ENCODE measurements around the gene CCNG2.
A peak's percentile ranks its signal among the peaks of the same experiment; 100 is the strongest.

CCNG2 gene

DNA sequence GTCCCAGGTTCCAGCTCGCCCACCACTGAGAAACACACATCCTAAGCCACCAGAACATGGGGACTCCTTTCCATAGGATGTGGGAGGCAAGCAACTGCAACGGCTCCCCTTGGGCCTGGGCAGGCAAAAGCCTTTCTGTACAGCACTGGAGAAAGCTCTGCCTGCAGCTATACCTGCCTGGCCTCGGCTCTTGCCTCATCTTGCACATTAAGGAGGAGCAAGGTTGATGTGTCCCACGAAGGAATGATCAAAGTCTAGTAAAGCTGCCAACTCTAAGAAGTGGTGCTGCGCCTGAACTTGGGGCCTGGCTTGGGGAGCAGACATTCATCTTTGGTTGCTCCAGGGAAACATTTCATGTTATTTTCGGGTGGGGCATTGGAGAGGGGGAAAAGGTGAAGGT lies 19.6 kb downstream of the CCNG2 start:
- DNase-seq (ENCODE audit: low read depth in 4 of 4, low spot score in 1 of 4), result no peak

- no peak for DNase-seq (ENCODE audit: low read depth in 4 of 4, low spot score in 1 of 4)
Measured at GRCh38 chr4:77177199-77177598, 20.2 kb downstream of the CCNG2 start.

DNA sequence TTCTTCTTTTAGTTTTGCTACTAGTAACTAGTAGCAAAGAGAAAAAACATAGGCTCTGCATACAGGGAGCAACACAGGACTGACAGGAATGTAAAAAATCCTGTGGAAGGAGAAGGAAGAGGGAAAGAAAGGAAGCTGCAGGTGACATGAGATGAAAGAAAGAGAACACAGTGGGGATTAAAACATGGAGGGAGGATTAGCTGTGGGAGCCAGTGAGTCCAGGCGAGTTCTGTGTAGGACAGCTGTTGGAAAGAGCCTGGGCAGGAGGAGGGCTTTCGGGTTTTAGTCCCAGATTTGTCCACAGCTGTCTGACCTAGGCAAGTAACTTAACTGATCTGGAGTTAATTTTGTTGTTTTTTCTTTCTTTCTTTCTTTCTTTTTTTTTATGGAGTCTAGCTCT lies 21.6 kb downstream of the CCNG2 start:
- DNase-seq (ENCODE audit: low read depth in 4 of 4, low spot score in 1 of 4), result no peak

DNA sequence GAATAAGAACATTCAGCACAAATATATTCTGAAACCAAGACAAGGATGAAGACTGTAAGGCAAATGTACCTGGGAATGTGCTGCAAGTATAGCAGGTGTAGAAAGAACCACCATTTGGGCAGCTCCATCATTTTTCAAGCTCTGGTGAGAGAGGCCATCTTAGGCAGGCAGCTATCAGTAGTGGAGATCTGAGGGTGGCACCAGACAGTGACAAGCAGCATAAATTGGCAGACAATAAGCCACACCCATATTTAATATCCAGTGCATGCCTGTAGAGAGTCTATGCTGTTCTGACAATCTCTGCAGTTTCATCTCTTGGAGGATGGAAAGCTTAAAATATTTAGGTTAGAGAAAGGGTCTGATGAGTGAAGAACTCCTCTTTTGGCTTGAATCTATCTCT lies 22.5 kb downstream of the CCNG2 start:
- no peak for DNase-seq (ENCODE audit: low read depth in 4 of 4, low spot score in 1 of 4)

DNA sequence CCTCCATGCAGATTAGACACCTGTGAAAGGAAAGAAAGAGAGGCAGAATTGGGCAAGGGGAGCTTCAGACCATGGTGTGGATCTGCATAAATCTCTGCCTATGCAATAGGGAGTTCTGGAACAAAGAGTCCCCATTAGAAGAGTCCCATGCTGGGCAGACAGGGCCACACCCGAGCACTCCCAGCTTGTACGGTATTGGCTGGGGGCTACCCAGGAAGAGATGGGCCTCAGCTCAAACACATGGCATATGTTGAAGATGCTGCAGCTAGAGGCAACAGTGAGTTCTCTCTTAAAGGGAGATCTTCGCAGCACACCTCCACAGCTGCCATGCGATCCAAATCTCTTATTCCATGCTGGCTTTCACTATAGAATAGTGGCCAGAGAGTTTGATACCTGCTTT lies 24.7 kb downstream of the CCNG2 start:
- no peak for DNase-seq (ENCODE audit: low read depth in 4 of 4, low spot score in 1 of 4)

- no peak for DNase-seq (ENCODE audit: low read depth in 4 of 4, low spot score in 1 of 4)
Measured at GRCh38 chr4:77183777-77184420, 26.9 kb downstream of the CCNG2 start.

GRCh38 chr4:77184974-77185373 lies 28.0 kb downstream of the CCNG2 start:
- no peak for DNase-seq (ENCODE audit: low read depth in 4 of 4, low spot score in 1 of 4)

- DNase-seq (ENCODE audit: low read depth in 4 of 4, low spot score in 1 of 4), result no peak
Measured at GRCh38 chr4:77185686-77186085, 28.7 kb downstream of the CCNG2 start.

DNA sequence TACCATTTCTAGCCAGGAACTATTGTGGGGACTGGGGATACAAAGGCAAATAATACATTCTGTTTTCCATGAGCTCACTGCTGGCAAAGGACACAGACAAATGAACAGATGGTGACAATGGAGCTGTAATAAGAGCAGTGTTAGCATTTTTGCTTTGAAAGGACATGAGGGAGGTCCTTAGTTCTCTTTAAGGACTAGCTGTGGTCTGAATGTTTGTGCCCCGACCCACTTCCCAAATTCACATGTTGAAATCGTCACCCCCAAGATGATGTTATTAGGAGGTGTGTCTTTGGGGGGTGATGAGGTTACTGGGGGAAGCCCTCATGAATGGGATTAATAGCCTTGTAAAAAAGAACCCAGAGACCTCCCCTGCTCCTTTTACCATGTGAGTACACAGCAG lies 30.3 kb downstream of the CCNG2 start:
- DNase-seq (ENCODE audit: low read depth in 4 of 4, low spot score in 1 of 4), result no peak

GRCh38 chr4:77188498-77189220 lies 31.7 kb downstream of the CCNG2 start:
- DNase-seq (ENCODE audit: low read depth in 4 of 4, low spot score in 1 of 4), result no peak

- DNase-seq (ENCODE audit: low read depth in 4 of 4, low spot score in 1 of 4), result no peak
Measured at GRCh38 chr4:77189412-77189811, 32.4 kb downstream of the CCNG2 start.

DNA sequence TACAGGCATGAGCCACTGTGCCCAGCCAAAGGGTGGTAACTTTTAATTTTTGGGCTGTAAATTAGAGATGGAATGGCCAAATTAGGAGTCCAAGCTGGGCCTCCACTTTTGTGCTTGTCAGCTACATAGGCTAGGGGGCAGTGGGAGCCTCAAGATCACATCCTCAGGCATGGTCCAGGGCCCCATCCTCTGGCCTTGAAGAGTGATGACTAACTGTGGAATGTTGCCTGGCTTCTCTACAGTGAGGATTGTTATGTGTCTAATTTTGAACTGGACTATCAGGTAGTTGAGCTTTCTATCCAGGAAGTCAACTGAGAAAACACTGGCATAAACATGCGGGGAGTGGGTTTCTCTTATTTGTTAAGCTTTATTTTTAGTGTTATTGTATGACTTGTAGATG lies 33.0 kb downstream of the CCNG2 start:
- DNase-seq (ENCODE audit: low read depth in 4 of 4, low spot score in 1 of 4), result no peak

- no peak for DNase-seq (ENCODE audit: low read depth in 4 of 4, low spot score in 1 of 4)
Measured at GRCh38 chr4:77193046-77193445, 36.0 kb downstream of the CCNG2 start.

DNA sequence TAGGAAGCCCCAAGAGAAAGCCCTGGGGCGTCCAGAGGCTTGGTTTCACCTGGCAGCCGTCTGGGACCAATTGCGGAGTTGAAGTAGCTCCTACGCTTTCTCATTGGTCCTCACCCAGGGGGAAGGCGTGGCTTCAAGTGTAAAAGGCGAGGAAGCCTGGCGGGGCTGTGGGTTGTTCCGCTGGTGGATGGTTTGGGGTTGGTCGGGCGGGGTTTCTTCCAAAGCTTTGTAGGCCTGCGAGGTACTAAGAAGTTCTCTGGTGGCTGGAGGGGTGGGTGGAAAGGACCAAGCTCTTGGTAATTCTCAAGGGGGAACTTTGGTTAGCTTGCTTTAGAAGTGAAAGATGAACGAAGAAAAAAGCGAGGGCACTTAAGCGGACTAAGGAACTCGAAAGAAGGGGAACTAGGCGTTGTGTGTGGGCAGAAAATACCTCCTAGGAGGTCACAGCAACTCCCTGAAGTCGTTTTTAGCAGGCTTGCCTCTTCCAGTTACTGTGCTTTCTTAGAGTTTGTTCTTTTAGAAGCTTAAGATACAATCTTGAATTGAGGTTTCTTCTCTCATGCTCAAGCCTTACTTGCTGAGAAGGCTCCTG lies 36.6 kb downstream of the CCNG2 start:
- peak; percentile 19 to 59 (median 45) for DNase-seq (ENCODE audit: low read depth in 4 of 4, low spot score in 1 of 4)

DNA sequence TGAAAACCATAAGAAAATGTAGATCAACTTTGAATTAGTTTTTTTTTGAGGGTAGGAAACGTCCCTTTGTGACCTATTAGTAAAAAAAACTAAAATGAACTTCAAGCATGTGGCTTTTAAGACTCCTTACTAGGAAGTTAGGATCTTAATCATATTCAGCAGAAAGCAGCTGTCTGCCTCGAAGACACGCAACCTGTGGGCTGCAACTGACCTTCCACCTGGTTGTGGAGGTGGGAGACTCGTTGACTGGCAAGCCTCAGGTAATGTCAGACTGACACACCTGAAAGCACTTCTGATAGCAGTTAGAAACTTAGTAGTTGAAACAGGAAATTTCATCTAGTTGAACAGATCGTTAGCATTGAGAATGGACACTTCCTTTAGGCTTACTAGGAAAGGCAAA lies 37.4 kb downstream of the CCNG2 start:
- DNase-seq (ENCODE audit: low read depth in 4 of 4, low spot score in 1 of 4), result no peak

- DNase-seq (ENCODE audit: low read depth in 4 of 4, low spot score in 1 of 4), result no peak
Measured at GRCh38 chr4:77194989-77195388, 38.0 kb downstream of the CCNG2 start.

DNA sequence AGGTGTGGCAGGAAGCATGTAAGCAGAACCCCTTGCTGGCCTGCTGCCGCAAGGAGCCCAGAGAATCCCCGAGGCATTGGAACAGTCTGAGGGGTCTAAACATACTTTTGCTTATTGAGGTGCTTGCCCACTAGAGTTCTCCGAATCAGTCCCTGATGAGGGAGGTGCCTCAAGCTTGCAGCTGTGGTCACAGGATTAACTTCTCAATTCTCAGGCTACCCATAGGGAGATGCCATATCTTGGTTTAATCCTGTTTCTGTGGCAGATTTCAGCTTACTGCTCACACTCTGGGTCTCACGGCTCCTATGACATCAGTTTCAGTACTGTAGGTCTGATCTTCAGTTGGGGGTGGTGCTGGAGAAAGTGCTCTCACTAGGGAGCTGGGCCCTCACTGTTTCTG lies 39.9 kb downstream of the CCNG2 start:
- no peak for DNase-seq (ENCODE audit: low read depth in 4 of 4, low spot score in 1 of 4)

DNA sequence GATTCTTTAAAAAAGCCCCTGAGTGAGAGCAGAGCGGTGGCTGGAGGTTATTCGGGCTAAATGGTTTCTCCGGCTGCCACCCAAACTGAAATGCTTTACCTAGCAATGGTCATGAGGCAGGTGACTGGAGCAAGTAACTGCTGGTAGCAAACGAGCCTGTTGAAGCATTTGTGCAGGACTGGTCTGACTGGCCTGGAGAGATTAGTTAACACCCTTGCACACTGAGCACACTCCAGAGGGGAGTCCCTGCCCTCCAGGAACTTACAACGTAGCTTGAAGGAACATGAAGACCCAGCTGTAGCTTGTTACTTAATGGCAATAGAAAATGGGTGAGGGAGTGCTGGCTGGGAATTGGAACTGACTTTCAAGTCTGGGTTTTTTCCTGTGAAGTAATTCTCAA lies 40.4 kb downstream of the CCNG2 start:
- DNase-seq (ENCODE audit: low read depth in 4 of 4, low spot score in 1 of 4), result no peak

- no peak for DNase-seq (ENCODE audit: low read depth in 4 of 4, low spot score in 1 of 4)
Measured at GRCh38 chr4:77197831-77198230, 40.8 kb downstream of the CCNG2 start.

DNA sequence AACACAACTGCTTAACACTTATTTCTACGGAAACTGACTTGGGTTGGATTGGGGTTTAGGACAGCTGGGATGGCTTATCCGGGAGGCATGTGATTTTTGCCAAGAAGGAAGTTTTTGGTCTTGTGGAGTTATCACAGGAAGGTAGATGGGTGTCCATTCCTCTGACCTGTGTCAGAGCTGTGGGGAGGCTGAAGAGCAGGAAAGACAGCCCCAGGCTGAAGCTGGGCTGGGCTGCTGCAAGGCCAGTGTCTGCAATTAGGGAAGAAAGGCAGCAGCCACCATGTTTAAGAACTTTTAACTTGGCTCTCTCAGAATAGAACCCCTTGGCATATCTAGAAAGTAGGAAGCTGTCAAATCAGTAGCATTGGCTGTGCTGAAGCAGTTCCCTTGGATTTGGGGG lies 42.3 kb downstream of the CCNG2 start:
- DNase-seq (ENCODE audit: low read depth in 4 of 4, low spot score in 1 of 4), result no peak

DNA sequence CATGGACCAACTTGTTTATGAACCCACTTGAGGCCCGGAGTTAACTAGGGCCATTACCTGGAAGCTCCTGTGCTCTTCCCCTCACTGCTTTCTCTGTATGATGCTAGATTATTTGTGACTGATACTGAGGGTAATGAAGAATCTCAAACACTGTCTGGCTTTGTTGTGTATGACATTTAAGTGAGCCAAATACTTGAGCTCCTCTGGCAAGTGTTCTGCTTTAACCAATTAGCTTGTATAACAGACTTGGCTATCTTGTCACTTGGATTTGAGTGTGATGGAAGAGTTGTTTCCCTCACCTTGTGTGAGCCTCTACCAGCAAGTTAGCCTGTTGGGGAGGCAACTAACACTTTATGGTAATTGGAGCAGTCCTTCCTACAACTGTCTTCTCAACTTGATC lies 42.7 kb downstream of the CCNG2 start:
- no peak for DNase-seq (ENCODE audit: low read depth in 4 of 4, low spot score in 1 of 4)

- no peak for DNase-seq (ENCODE audit: low read depth in 4 of 4, low spot score in 1 of 4)
Measured at GRCh38 chr4:77201343-77201742, 44.3 kb downstream of the CCNG2 start.

- no peak for DNase-seq (ENCODE audit: low read depth in 4 of 4, low spot score in 1 of 4)
Measured at GRCh38 chr4:77201857-77202256, 44.9 kb downstream of the CCNG2 start.
